ENCODE results near the gene NFKBIL1. TPM values are rescaled to one million over a fixed set of nuclear protein-coding genes. Genes with fewer than 3 reads are reported as not detected.

NFKBIL1 gene
- total and polyA plus RNA-seq, 9 of the 15 experiments (the other 6 are each of a cell fraction or from before 2014, with no cell fraction given), result 0.49 to 33.1 (median 7.6) TPM

DNA sequence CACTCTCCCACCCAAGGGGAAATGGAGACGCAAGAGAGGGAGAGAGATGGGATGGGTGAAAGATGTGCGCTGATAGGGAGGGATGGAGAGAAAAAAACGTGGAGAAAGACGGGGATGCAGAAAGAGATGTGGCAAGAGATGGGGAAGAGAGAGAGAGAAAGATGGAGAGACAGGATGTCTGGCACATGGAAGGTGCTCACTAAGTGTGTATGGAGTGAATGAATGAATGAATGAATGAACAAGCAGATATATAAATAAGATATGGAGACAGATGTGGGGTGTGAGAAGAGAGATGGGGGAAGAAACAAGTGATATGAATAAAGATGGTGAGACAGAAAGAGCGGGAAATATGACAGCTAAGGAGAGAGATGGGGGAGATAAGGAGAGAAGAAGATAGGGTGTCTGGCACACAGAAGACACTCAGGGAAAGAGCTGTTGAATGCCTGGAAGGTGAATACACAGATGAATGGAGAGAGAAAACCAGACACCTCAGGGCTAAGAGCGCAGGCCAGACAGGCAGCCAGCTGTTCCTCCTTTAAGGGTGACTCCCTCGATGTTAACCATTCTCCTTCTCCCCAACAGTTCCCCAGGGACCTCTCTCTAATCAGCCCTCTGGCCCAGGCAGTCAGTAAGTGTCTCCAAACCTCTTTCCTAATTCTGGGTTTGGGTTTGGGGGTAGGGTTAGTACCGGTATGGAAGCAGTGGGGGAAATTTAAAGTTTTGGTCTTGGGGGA lies 28.7 kb downstream of the NFKBIL1 start (continued):
- TF ChIP-seq, protein P1, sequence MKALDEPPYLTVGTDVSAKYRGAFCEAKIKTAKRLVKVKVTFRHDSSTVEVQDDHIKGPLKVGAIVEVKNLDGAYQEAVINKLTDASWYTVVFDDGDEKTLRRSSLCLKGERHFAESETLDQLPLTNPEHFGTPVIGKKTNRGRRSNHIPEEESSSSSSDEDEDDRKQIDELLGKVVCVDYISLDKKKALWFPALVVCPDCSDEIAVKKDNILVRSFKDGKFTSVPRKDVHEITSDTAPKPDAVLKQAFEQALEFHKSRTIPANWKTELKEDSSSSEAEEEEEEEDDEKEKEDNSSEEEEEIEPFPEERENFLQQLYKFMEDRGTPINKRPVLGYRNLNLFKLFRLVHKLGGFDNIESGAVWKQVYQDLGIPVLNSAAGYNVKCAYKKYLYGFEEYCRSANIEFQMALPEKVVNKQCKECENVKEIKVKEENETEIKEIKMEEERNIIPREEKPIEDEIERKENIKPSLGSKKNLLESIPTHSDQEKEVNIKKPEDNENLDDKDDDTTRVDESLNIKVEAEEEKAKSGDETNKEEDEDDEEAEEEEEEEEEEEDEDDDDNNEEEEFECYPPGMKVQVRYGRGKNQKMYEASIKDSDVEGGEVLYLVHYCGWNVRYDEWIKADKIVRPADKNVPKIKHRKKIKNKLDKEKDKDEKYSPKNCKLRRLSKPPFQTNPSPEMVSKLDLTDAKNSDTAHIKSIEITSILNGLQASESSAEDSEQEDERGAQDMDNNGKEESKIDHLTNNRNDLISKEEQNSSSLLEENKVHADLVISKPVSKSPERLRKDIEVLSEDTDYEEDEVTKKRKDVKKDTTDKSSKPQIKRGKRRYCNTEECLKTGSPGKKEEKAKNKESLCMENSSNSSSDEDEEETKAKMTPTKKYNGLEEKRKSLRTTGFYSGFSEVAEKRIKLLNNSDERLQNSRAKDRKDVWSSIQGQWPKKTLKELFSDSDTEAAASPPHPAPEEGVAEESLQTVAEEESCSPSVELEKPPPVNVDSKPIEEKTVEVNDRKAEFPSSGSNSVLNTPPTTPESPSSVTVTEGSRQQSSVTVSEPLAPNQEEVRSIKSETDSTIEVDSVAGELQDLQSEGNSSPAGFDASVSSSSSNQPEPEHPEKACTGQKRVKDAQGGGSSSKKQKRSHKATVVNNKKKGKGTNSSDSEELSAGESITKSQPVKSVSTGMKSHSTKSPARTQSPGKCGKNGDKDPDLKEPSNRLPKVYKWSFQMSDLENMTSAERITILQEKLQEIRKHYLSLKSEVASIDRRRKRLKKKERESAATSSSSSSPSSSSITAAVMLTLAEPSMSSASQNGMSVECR (CRISPR knock-in tag; IDR thresholded peaks at IDR 0.05), result no peak
- TF ChIP-seq L3MBTL2 (IDR thresholded peaks at IDR 0.05) (0 out of 2 replicates have a peak, but pooled peaks have one; percentile 7), DIDO1 (tag; IDR thresholded peaks at IDR 0.05; ENCODE audit: low read depth) (no peak), SMAD3 (CRISPR knock-in tag; conservative IDR thresholded peaks at IDR 0.05) (no peak)
